Stomach (tissue), 4 donors: ENCODE measurements around the gene PDCD6IP.

Source experiments
- CTCF ChIP-seq, 7 experiments: fragments of 450-650 bp in 4 of 7; fragments of 200-600 bp in 3 of 7; sonication (generic) in 3 of 7; IDR thresholded peaks; one replicate each; pipeline ENCODE4 v1.5.1; 2016 to 2019; ENCODE audit warnings: antibody characterized with exemption in 7 of 7, control low read depth in 2 of 7, mild to moderate bottlenecking in 1 of 7
- EP300 ChIP-seq: sonication (generic); formaldehyde crosslinking; IDR thresholded peaks from one replicate; pipeline ENCODE4 v1.6.1; 2017; ENCODE audit warnings: antibody characterized with exemption
- POLR2A ChIP-seq, 4 donors: fragments of 450-650 bp; IDR thresholded peaks; one replicate each; pipeline ENCODE4 v1.6.1; 2016; ENCODE audit warnings: antibody characterized with exemption in 4 of 4, control low read depth in 2 of 4, mild to moderate bottlenecking in 1 of 4, moderate library complexity in 1 of 4
- POLR2AphosphoS5 ChIP-seq, 3 donors: sonication (generic); formaldehyde crosslinking; IDR thresholded peaks; one replicate each; pipeline ENCODE4 v1.6.1; 2016; ENCODE audit warnings: antibody characterized with exemption in 3 of 3

- TF ChIP-seq POLR2A (IDR thresholded peaks at IDR 0.05) = no peak
- TF ChIP-seq CTCF (IDR thresholded peaks at IDR 0.05) = no peak
- TF ChIP-seq POLR2AphosphoS5 (IDR thresholded peaks at IDR 0.05) = no peak
- no peak for TF ChIP-seq EP300
These were observed 25.4 kb downstream of the PDCD6IP start for GRCh38 chr3:33823821-33824220.
